Colonic mucosa (tissue), 4 donors: Measurements from ENCODE around the gene ZNF646. TPM values are rescaled to one million over a fixed set of nuclear protein-coding genes. Genes with fewer than 3 reads are reported as not detected.
A peak's percentile ranks its signal among the peaks of the same experiment; 100 is the strongest.

ENCODE experiments used
- DNase-seq: peaks from one replicate; pipeline ENCODE4 v3.0.0-alpha.2; 2020
- H3K27ac ChIP-seq: fragments of 200-600 bp; one replicate; pipeline ENCODE4 v1.8.0; 2021
- H3K27me3 ChIP-seq: fragments of 200-600 bp; one replicate; pipeline ENCODE4 v1.8.0; 2021
- H3K36me3 ChIP-seq: fragments of 200-600 bp; one replicate; pipeline ENCODE4 v1.8.0; 2021
- H3K4me1 ChIP-seq: fragments of 200-600 bp; one replicate; pipeline ENCODE4 v1.8.0; 2021; ENCODE audit warnings: mild to moderate bottlenecking
- H3K4me3 ChIP-seq: fragments of 200-600 bp; one replicate; pipeline ENCODE4 v1.8.0; 2021
- H3K9ac ChIP-seq, 2 donors: one replicate each; pipeline ENCODE4 v1.7.0; 2013; ENCODE audit warnings: control low read depth in 2 of 2, low read depth in 2 of 2, low read length in 2 of 2
- H3K9me3 ChIP-seq: fragments of 200-600 bp; one replicate; pipeline ENCODE4 v1.8.0; 2021
- CTCF ChIP-seq: fragments of 200-600 bp; IDR thresholded peaks from one replicate; pipeline ENCODE4 v1.8.0; 2022; ENCODE audit warnings: antibody characterized with exemption, mild to moderate bottlenecking
- intact Hi-C: fragments of 100-400 bp; cut with DNase I; formaldehyde crosslinking; loops from one replicate; pipeline ENCODE4 v1.14.1; 2022
- total RNA-seq, 2 donors: library from RNA; stranded (reverse); fragmentation: NEBNext Ultra II Directional in 1 of 2; extraction: Animal tissue kit (Norgen Biotek cat#: 25700) in 1 of 2; gene quantifications; one replicate each; pipeline ENCODE4 v1.2.1, GENCODE V29; 2021
- donor health status: healthy.
- donor health status: DM: no; HTN: no; CAD: no.
- donor health status: DM: no; HTN: no; CAD: no.

ZNF646 gene
- total RNA-seq, 2 donors from 2014 or later: 18.4 to 20.0 TPM

- Histone ChIP-seq H3K9me3 (no peaks in the 10 kb centered on the region), H3K4me1 (peaks cover 15% of the 10 kb centered on the region), H3K27ac (no peak overlapping the region), H3K27me3 (no peaks in the 10 kb centered on the region), H3K4me3 (peak overlapping the region; percentile 80), H3K9ac (peak overlapping the region in 1 of 2 donors; percentile 96), H3K36me3 (no peaks in the 10 kb centered on the region)
- DNase-seq: no peak
- TF ChIP-seq CTCF: no peak
- intact Hi-C loops: no loop called here
Observed at GRCh38 chr16:31071861-31072260, 2.4 kb upstream of the ZNF646 start.

- Histone ChIP-seq H3K36me3 (no peaks in the 10 kb centered on the region), H3K27ac (peak overlapping the region; percentile 89), H3K4me1 (peaks cover 15% of the 10 kb centered on the region), H3K27me3 (no peaks in the 10 kb centered on the region), H3K9ac (peak overlapping the region; percentile 93 to 96), H3K4me3 (peak overlapping the region; percentile 80), H3K9me3 (no peaks in the 10 kb centered on the region)
- intact Hi-C loops: no loop called here
- peak; percentile 46 for DNase-seq
- TF ChIP-seq CTCF: no peak
Observed at GRCh38 chr16:31072540-31073141, 1.6 kb upstream of the ZNF646 start.

- Histone ChIP-seq H3K27me3 (no peaks in the 10 kb centered on the region), H3K4me3 (peak overlapping the region; percentile 80), H3K9ac (peak overlapping the region; percentile 93 to 96), H3K4me1 (peaks cover 15% of the 10 kb centered on the region), H3K9me3 (no peaks in the 10 kb centered on the region), H3K27ac (peak overlapping the region; percentile 89), H3K36me3 (peaks cover under 1% of the 10 kb centered on the region)
- no peak for TF ChIP-seq CTCF
- DNase-seq: peak; percentile 96
- intact Hi-C loops: no loop called here
Observed at GRCh38 chr16:31073142-31073969, 866 bp upstream of the ZNF646 start.

GRCh38 chr16:31074814-31075183 is 577 bp downstream of the ZNF646 start:
- TF ChIP-seq CTCF: no peak
- H3K27me3 ChIP-seq: no peaks in the 10 kb centered on the region
- H3K36me3 ChIP-seq: peaks cover 12% of the 10 kb centered on the region
- intact Hi-C loops: no loop called here
- peak overlapping the region; percentile 80 for H3K4me3 ChIP-seq
- no peaks in the 10 kb centered on the region for H3K9me3 ChIP-seq
- peak overlapping the region; percentile 75 to 96 for H3K9ac ChIP-seq
- no peak for DNase-seq
- H3K27ac ChIP-seq: peak overlapping the region; percentile 89
- H3K4me1 ChIP-seq: peaks cover 15% of the 10 kb centered on the region

- intact Hi-C loops: no loop called here
- DNase-seq: no peak
- Histone ChIP-seq H3K27ac (no peak overlapping the region), H3K36me3 (peaks cover 12% of the 10 kb centered on the region), H3K27me3 (no peaks in the 10 kb centered on the region), H3K9me3 (no peaks in the 10 kb centered on the region), H3K4me3 (no peak overlapping the region), H3K4me1 (peaks cover 15% of the 10 kb centered on the region), H3K9ac (no peak overlapping the region)
- no peak for TF ChIP-seq CTCF
Observed at GRCh38 chr16:31076319-31076718, 2.1 kb downstream of the ZNF646 start.
